IPS-NIHi7 (cell line): ENCODE results near the gene R3HCC1L.
"Not testable (repeated sequence)": the region's sequence is repeated elsewhere in the genome, so short reads cannot be mapped to it uniquely, and the experiment has no call there.

Experiments used
- DNase-seq: peaks from one replicate; pipeline ENCODE4 v3.0.0; 2012; ENCODE audit warnings: mixed read lengths; ENCODE audit errors: extremely low spot score

The R3HCC1L gene

DNA sequence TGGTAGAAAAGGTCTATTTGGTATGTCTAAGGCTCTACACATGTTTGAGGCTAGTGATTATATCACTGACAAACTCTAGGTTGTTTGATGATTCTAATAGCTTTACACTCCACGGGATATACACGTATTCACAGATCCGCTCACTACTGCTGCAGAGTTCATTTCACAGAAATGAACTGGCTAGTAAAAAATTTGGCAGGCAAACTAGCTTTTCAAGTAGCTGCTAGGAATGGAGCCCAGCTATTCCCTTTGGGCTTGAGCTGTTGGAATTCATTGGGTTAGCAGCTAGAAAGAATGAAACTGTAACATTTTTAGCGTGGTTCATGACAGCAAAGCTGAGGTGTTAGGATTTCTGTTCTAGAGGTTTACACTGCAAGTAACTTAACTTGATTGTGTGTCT, 37.6 kb downstream of the R3HCC1L start:
- no peak for DNase-seq

GRCh38 chr10:98172495-98172894, 38.0 kb downstream of the R3HCC1L start:
- no peak for DNase-seq

GRCh38 chr10:98173260-98173659, 38.8 kb downstream of the R3HCC1L start:
- peak; percentile 17 for DNase-seq

GRCh38 chr10:98182351-98182915, 48.0 kb downstream of the R3HCC1L start:
- DNase-seq: not testable (repeated sequence)

GRCh38 chr10:98186681-98187080, 52.2 kb downstream of the R3HCC1L start:
- no peak for DNase-seq

- not testable (repeated sequence) for DNase-seq
These were observed 56.3 kb downstream of the R3HCC1L start for GRCh38 chr10:98190773-98191172.

DNA sequence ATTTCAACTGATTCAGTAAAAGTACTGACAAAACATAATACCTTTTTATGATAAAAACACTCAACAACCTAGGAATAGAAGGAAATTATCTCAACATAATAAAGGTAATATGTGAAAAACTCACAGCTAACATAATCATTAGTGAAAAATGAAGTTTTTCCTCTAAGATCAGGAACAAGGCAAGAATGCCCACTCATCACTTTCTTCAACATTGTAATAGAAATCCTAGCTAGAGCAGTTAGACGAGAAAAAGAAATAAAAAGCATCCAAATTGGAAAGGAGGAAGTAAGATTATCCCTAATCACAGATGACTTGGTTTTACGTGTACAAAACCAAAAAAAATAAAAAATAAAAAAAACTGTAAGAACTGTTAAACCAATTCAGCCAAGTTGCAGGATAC, 58.6 kb downstream of the R3HCC1L start:
- no peak for DNase-seq

GRCh38 chr10:98194633-98195032, 60.2 kb downstream of the R3HCC1L start:
- DNase-seq: no peak

- no peak for DNase-seq
These were observed 60.7 kb downstream of the R3HCC1L start for GRCh38 chr10:98195120-98195519.

GRCh38 chr10:98196985-98197384, 62.5 kb downstream of the R3HCC1L start:
- DNase-seq: no peak

DNA sequence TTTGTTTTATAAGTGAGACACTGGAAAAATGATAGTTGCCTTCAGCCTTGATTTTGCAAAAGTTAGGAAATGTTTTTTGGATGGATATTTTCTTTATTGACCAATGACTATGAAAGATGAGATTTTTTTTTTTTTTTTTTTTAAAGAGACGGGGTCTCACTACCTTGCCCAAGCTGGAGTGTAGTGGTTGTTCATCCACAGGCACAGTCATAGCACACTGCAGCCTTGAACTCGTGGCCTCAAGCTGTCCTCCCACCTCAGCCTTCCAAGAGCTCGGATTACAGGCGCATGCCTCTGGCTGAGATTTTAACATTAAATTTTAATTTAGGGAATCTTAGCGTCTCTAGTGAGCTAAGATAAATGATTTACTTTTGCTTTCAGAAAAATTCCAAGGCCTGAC, 67.3 kb downstream of the R3HCC1L start:
- DNase-seq: no peak

- no peak for DNase-seq
These were observed 67.9 kb downstream of the R3HCC1L start for GRCh38 chr10:98202378-98202777.

GRCh38 chr10:98205351-98205750, 70.9 kb downstream of the R3HCC1L start:
- DNase-seq: no peak

GRCh38 chr10:98208925-98209324, 74.5 kb downstream of the R3HCC1L start:
- no peak for DNase-seq

DNA sequence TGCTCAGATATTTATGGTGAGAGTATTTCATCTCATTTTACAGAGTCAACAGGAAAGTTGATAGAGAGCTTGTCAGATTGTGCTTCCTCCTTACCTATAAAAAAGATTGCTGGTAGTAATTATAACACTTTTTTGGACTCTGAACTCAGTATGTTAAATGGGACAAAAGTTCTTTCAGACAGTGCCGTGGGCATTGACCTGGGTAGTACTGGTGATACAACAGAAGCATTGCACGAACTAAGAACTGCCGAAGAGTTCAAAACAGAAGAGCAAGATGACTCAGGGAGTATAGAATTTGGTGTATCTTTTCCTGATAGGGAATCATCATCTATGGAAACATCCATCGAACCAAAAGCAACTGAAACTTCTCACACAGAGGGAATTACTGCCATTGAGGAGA, 75.0 kb downstream of the R3HCC1L start:
- DNase-seq: no peak

- no peak for DNase-seq
These were observed 77.7 kb downstream of the R3HCC1L start for GRCh38 chr10:98212196-98212595.

DNA sequence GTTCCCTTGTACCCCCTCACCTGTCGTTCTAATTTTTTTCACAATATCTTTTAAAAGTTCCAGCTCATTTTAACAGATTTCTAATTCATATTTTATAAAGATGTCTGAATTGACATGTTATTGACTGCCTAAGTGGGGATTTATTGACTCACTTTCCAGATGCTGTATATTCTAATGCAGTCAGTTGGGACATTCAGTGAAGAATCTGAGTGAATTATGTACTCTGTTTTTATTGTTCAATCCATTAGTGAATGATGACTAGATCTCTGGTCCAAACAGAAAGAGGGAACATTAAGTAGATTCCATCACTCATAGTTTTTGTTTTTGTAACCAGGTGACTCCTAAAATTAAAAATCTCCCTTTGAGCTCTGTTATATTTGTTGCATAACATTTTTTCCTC, 79.3 kb downstream of the R3HCC1L start:
- DNase-seq: no peak

DNA sequence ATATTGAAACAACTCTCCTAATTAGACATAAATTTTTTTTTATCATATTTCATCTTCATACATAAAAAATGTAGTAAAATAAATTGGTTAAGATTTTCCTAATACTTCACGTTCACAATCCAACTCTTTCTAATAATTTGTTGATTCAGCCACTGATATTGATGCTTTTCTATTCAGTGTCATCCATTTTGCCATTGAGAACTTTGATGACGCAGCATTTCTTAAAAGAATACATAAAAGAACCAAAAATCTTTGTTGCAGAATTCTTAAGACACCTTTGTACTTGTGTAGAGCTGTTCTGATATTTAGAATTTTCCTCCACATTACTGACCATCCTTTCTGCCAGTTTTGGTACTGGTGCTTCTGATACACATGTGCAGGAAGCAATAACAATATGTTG, 80.9 kb downstream of the R3HCC1L start:
- DNase-seq: no peak

GRCh38 chr10:98217801-98218200, 83.3 kb downstream of the R3HCC1L start:
- DNase-seq: no peak

DNA sequence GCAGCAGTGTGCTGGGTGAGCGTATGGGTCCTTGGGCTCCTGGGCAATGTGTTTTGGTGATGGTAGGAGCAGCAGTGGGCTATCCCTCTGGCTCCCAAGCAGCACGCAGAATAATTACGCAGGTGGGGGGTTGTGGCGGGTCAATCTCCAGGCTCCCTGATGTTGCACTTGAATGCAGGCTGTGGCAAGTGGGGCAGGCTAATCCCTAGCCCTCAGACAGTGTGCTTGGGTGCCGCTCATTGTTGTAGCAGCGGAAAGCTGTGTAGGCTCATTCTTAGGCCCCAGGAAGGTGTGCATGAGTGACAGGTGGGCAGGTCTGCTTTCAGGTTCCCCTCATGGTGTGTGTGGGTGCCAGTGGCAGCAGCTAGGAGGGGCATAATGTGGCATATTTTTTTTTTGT, 89.4 kb downstream of the R3HCC1L start:
- DNase-seq: no peak

DNA sequence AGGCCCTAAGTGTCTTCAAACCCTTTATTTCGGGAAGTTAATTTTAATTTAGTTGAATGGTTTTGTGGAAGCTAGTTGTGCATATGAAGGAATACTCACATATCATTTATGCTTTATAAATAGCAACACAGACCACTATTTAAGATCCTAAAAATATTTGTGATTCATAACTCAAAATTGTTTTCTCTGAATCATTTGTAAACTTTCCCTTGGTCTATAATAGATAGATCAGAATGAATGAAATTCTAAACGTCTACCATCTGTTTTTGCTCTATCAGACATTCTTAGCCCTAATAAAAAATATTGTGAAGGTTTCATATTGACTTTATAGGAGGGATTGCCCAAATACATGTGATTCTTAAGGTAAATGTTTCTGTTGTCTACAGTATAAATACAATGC, 90.1 kb downstream of the R3HCC1L start:
- DNase-seq: no peak

- no peak for DNase-seq
These were observed 90.5 kb downstream of the R3HCC1L start for GRCh38 chr10:98224996-98225395.

DNA sequence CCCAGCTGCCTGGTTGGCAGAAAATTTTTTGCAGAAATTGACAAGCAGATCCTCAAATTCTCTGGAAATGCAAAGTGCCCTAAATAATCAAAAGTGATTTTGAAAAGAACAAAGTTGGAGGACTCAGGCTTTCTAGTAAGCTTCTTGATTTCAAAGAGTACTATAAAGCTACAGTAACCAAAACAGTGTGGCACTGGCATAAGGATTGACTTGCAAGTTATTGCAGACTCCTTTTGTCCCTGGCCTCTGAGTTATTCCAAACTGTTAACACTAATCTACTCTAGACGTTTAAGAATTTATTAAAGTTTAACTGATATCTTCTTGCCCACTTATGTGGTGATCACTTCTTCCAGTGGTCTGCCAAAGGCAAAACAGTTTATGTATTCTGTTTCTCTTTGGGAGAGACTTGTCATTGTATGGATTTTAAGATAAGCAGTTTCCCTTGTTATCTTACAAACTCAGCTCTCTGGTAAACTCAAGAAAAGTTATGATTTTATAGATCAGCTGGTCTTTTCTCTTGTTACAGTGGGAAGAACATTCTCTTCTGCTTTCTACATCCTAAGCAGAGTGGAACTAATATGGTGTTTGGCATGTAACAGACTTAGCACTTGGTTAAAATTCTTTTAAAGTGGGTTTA, 92.2 kb downstream of the R3HCC1L start:
- DNase-seq: no peak

- DNase-seq: not testable (repeated sequence)
These were observed 93.3 kb downstream of the R3HCC1L start for GRCh38 chr10:98227713-98228112.
